Measurements from ENCODE around the gene ASTN2. TPM values are rescaled to one million over a fixed set of nuclear protein-coding genes. Genes with fewer than 3 reads are reported as not detected.

Gene ASTN2
- total RNA-seq, 4 donors from 2014 or later, result 3.3 to 10.2 (median 6.3) TPM

DNA sequence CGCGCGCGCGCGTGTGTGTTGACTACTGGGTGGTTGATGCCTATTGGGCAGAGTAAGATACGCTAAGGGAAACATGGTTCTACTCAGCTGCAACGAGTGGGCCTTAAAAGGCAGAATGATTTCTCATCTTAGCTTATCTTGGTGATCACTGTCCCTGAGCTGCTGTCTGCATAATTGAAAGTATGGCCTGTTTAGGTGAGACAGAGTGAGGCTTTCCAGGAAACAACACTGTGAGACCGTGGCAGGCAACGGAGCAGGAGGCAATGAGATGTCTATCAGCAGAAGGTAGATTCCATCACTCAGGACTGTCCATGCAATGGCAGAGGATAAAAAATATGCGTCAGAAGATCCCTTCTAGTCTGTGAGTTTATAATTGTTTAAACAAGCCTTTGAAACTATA lies 450.6 kb downstream of the ASTN2 start:
- H3K4me1 ChIP-seq, result no peaks in the 10 kb centered on the region
- DNase-seq, result no peak
- no peak for TF ChIP-seq CTCF (IDR thresholded peaks at IDR 0.05)
- no peak for TF ChIP-seq POLR2A (IDR thresholded peaks at IDR 0.05)

DNA sequence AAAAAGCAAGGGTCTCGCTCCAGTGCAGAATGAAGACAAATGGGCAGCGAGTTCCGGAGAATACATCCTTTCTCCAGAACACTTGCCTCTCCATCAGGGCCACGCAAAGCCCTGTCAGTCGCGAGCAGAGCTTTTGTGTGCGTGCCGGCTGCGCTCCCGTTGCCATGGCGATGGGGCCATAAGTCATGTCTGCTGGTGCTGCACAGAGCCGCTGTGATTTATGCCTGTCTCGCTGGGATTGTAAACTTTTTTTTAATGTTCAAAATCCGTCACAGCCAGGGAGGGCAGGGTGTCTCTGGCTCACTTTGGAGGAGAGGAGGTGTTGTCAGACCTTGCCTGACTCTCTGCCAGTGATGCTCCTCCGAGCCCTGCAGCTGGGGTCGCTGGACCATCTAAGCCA lies 455.0 kb downstream of the ASTN2 start:
- no peak for TF ChIP-seq CTCF (IDR thresholded peaks at IDR 0.05)
- TF ChIP-seq POLR2A (IDR thresholded peaks at IDR 0.05), result no peak
- H3K4me3 ChIP-seq, result no peak overlapping the region
- DNase-seq, result no peak

More for the DNA sequence above, 450.6 kb downstream of the ASTN2 start:
- no peaks in the 10 kb centered on the region for H3K27me3 ChIP-seq
- no peaks in the 10 kb centered on the region for H3K9me3 ChIP-seq
- H3K27ac ChIP-seq, result no peak overlapping the region
- no peaks in the 10 kb centered on the region for H3K36me3 ChIP-seq
- no peak overlapping the region for H3K4me3 ChIP-seq

DNA sequence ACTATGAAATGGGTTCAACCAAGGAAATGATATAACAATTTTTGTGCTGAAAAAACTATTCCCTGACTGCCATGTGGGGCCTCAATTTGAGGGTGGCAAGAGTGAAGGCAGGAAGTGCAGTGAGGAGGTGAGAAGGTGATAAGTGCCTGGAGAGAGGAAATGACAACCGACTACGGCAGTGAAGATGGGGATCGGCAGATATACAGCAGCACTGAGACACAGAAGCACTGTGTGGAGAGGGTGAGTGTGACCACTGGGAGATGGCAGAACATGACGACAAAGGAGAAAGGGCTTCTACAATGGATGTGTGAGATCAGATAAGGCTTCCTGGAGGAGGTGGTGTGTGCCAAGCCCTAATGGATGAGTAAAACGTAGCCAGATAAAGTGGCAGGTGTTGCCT lies 456.0 kb downstream of the ASTN2 start:
- Histone ChIP-seq H3K4me3 (no peak overlapping the region), H3K9me3 (no peaks in the 10 kb centered on the region), H3K27me3 (no peaks in the 10 kb centered on the region), H3K36me3 (no peaks in the 10 kb centered on the region), H3K27ac (no peak overlapping the region), H3K4me1 (no peaks in the 10 kb centered on the region)
- no peak for DNase-seq
- TF ChIP-seq POLR2A (IDR thresholded peaks at IDR 0.05) (no peak), CTCF (IDR thresholded peaks at IDR 0.05) (no peak)

More for the DNA sequence above, 455.0 kb downstream of the ASTN2 start:
- Histone ChIP-seq H3K36me3 (no peaks in the 10 kb centered on the region), H3K27me3 (no peaks in the 10 kb centered on the region), H3K9me3 (no peaks in the 10 kb centered on the region), H3K4me1 (no peaks in the 10 kb centered on the region), H3K27ac (no peak overlapping the region)

GRCh38 chr9:116954731-116955130 lies 460.1 kb downstream of the ASTN2 start:
- no peak for DNase-seq
- Histone ChIP-seq H3K27me3 (no peaks in the 10 kb centered on the region), H3K36me3 (no peaks in the 10 kb centered on the region), H3K9me3 (no peaks in the 10 kb centered on the region), H3K4me1 (no peaks in the 10 kb centered on the region), H3K27ac (no peak overlapping the region), H3K4me3 (no peak overlapping the region)
- TF ChIP-seq CTCF (IDR thresholded peaks at IDR 0.05), result no peak
- TF ChIP-seq POLR2A (IDR thresholded peaks at IDR 0.05), result no peak

GRCh38 chr9:116953271-116953670 lies 461.6 kb downstream of the ASTN2 start:
- TF ChIP-seq CTCF (IDR thresholded peaks at IDR 0.05) (no peak), POLR2A (IDR thresholded peaks at IDR 0.05) (no peak)
- Histone ChIP-seq H3K9me3 (no peaks in the 10 kb centered on the region), H3K4me1 (no peaks in the 10 kb centered on the region), H3K4me3 (no peak overlapping the region), H3K27me3 (no peaks in the 10 kb centered on the region), H3K27ac (no peak overlapping the region), H3K36me3 (no peaks in the 10 kb centered on the region)
- no peak for DNase-seq

DNA sequence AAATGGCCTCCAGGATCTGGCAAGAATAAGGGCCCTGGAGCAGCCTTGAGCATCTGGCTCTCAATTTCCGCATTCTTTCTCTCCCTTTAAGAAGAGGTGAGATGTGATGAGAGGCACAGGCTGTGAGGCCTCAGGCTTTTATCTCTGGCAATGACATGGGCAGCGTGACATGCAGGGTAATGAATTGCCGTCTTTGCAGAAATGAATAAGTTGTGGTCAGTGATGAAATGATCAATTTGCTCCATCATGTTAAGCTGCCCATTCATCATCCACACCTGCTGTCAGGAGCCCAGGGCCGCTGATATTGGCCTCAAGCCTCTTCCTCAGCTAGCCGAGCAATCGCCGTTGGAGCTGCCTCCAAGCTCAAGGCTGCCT lies 462.4 kb downstream of the ASTN2 start:
- TF ChIP-seq POLR2A (IDR thresholded peaks at IDR 0.05) (no peak), CTCF (IDR thresholded peaks at IDR 0.05) (no peak)
- H3K27me3 ChIP-seq, result no peaks in the 10 kb centered on the region
- H3K4me3 ChIP-seq, result no peak overlapping the region
- no peak overlapping the region for H3K27ac ChIP-seq
- H3K9me3 ChIP-seq, result no peaks in the 10 kb centered on the region
- no peak for DNase-seq
- H3K36me3 ChIP-seq, result no peaks in the 10 kb centered on the region
- H3K4me1 ChIP-seq, result no peaks in the 10 kb centered on the region

Data from Peyer's patch (tissue), 4 donors.